ENCODE results near the gene TMEM196. TPM values are rescaled to one million over a fixed set of nuclear protein-coding genes. Genes with fewer than 3 reads are reported as not detected.
"Not testable (repeated sequence)": the region's sequence is repeated elsewhere in the genome, so short reads cannot be mapped to it uniquely, and the experiment has no call there.

TMEM196 gene
- total RNA-seq, 4 donors from 2014 or later: 3.4 TPM; not detected in 3

DNA sequence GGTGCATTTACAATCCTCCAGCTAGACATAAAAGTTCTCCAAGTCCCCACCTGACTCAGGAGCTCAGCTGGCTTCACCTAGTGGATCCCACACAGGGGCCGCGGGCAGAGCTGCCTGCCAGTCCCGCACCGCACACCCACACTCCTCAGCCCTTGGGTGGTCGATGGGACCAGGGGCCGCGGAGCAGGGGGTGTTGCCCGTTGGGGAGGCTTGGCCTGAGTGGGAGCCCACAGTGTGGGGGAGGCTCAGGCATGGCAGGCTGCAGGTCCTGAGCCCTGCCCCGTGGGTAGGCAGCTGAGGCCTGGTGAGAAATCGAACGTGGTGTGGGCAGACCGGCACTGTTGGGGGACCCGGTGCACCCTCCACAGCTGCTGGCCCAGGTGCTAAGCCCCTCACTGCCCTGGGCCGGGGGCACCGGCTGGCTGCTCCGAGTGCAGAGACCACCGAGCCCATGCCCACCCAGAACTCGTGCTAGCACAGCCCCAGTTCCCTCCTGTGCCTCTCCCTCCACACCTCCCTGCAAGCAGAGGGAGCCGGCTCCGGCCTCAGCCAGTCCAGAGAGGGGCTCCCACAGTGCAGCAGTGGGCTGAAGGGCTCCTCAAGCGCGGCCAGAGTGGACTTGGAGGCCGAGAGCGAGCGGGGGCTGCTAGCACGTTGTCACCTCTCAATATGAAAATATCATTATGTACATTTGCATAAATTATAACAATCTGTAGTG lies 81.1 kb downstream of the TMEM196 start:
- H3K9me3 ChIP-seq: no peaks in the 10 kb centered on the region

GRCh38 chr7:19690736-19691135 lies 82.7 kb downstream of the TMEM196 start:
- Histone ChIP-seq H3K9me3 (no peaks in the 10 kb centered on the region), H3K36me3 (no peaks in the 10 kb centered on the region), H3K4me3 (no peak overlapping the region), H3K27me3 (no peaks in the 10 kb centered on the region), H3K4me1 (no peaks in the 10 kb centered on the region), H3K27ac (no peak overlapping the region)
- DNase-seq: no peak
- TF ChIP-seq POLR2A (IDR thresholded peaks at IDR 0.05): no peak
- TF ChIP-seq EP300 (IDR thresholded peaks at IDR 0.05; ENCODE audit: low read depth): no peak
- no peak for TF ChIP-seq POLR2AphosphoS5 (IDR thresholded peaks at IDR 0.05)
- TF ChIP-seq, protein P1, sequence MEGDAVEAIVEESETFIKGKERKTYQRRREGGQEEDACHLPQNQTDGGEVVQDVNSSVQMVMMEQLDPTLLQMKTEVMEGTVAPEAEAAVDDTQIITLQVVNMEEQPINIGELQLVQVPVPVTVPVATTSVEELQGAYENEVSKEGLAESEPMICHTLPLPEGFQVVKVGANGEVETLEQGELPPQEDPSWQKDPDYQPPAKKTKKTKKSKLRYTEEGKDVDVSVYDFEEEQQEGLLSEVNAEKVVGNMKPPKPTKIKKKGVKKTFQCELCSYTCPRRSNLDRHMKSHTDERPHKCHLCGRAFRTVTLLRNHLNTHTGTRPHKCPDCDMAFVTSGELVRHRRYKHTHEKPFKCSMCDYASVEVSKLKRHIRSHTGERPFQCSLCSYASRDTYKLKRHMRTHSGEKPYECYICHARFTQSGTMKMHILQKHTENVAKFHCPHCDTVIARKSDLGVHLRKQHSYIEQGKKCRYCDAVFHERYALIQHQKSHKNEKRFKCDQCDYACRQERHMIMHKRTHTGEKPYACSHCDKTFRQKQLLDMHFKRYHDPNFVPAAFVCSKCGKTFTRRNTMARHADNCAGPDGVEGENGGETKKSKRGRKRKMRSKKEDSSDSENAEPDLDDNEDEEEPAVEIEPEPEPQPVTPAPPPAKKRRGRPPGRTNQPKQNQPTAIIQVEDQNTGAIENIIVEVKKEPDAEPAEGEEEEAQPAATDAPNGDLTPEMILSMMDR (IDR thresholded peaks at IDR 0.05): no peak
- intact Hi-C loops (cut with DNase I; ENCODE audit: low total_unique reads) (no loop called here), in situ Hi-C loops (cut with MboI; ENCODE audit: low pct_ligation_motif_present in 1 of 4, low pct_unique_long_range_greater_than_20kb in 1 of 4, low sequenced_read_pairs in 3 of 4) (no loop called here)
- 4 to 50% methylated on average over 1 of the region's 1 CpG for WGBS, 2 donors (ENCODE audit: low coverage in 1 of 2)

More for the DNA sequence above, 81.1 kb downstream of the TMEM196 start:
- Histone ChIP-seq H3K27me3 (no peaks in the 10 kb centered on the region), H3K4me3 (no peak overlapping the region), H3K4me1 (no peaks in the 10 kb centered on the region), H3K36me3 (no peaks in the 10 kb centered on the region), H3K27ac (no peak overlapping the region)
- WGBS, 2 donors (ENCODE audit: low coverage in 1 of 2): 93% methylated on average over 16 of the region's 26 CpGs; no CpG with 5 or more reads in 1 of the 2 donors
- TF ChIP-seq POLR2AphosphoS5 (IDR thresholded peaks at IDR 0.05) (no peak), EP300 (IDR thresholded peaks at IDR 0.05; ENCODE audit: low read depth) (no peak), POLR2A (IDR thresholded peaks at IDR 0.05) (no peak)
- TF ChIP-seq, protein P1 (IDR thresholded peaks at IDR 0.05): no peak
- in situ Hi-C loops (cut with MboI; ENCODE audit: low pct_ligation_motif_present in 1 of 4, low pct_unique_long_range_greater_than_20kb in 1 of 4, low sequenced_read_pairs in 3 of 4) (no loop called here), intact Hi-C loops (cut with DNase I; ENCODE audit: low total_unique reads) (no loop called here)
- DNase-seq: no peak

GRCh38 chr7:19689130-19689529 lies 84.3 kb downstream of the TMEM196 start:
- H3K27ac ChIP-seq; H3K4me3 ChIP-seq; H3K9me3 ChIP-seq; DNase-seq; H3K36me3 ChIP-seq; H3K4me1 ChIP-seq; intact Hi-C loops (cut with DNase I; ENCODE audit: low total_unique reads); H3K27me3 ChIP-seq; in situ Hi-C loops (cut with MboI; ENCODE audit: low pct_ligation_motif_present in 1 of 4, low pct_unique_long_range_greater_than_20kb in 1 of 4, low sequenced_read_pairs in 3 of 4): not testable (repeated sequence)
- WGBS, 2 donors (ENCODE audit: low coverage in 1 of 2): 71% methylated on average over 12 of the region's 12 CpGs; no CpG with 5 or more reads in 1 of the 2 donors

DNA sequence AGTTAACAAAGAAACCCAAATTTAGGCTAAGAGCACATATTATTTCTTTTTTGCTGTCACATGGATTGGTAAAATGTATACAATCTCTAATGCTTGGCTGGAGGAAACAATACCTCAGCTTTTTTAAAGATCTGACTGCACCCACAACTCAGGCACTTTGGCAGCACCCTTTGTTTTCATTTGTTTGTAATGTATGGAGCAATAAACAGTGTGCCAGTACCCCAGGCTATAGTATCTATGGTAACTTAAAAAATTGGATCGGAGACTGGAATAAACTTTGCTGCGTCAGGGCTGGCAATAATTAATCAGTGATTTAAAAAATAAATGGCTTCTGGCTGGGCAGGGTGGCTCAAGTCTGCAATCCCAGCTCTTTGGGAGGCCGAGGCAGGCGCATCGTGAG lies 91.8 kb downstream of the TMEM196 start:
- no peaks in the 10 kb centered on the region for H3K27me3 ChIP-seq
- intact Hi-C loops (cut with DNase I; ENCODE audit: low total_unique reads): no loop called here

More for the DNA sequence above, 91.8 kb downstream of the TMEM196 start:
- Histone ChIP-seq H3K4me3 (no peak overlapping the region), H3K27ac (no peak overlapping the region), H3K36me3 (no peaks in the 10 kb centered on the region), H3K9me3 (no peaks in the 10 kb centered on the region), H3K4me1 (no peaks in the 10 kb centered on the region)
- DNase-seq: no peak
- in situ Hi-C loops (cut with MboI; ENCODE audit: low pct_ligation_motif_present in 1 of 4, low pct_unique_long_range_greater_than_20kb in 1 of 4, low sequenced_read_pairs in 3 of 4): no loop called here
- TF ChIP-seq, protein P1 (IDR thresholded peaks at IDR 0.05): no peak
- TF ChIP-seq EP300 (IDR thresholded peaks at IDR 0.05; ENCODE audit: low read depth) (no peak), POLR2AphosphoS5 (IDR thresholded peaks at IDR 0.05) (no peak), POLR2A (IDR thresholded peaks at IDR 0.05) (no peak)
- 64 to 82% methylated on average over 2 to 5 of the region's 5 CpGs for WGBS, 2 donors (ENCODE audit: low coverage in 1 of 2)

All from transverse colon (tissue), 4 donors.